ENCODE measurements around the gene AEN. TPM values are rescaled to one million over a fixed set of nuclear protein-coding genes. Genes with fewer than 3 reads are reported as not detected.

AEN gene
- total RNA-seq, 1 experiment from 2014 or later = 183 TPM

DNA sequence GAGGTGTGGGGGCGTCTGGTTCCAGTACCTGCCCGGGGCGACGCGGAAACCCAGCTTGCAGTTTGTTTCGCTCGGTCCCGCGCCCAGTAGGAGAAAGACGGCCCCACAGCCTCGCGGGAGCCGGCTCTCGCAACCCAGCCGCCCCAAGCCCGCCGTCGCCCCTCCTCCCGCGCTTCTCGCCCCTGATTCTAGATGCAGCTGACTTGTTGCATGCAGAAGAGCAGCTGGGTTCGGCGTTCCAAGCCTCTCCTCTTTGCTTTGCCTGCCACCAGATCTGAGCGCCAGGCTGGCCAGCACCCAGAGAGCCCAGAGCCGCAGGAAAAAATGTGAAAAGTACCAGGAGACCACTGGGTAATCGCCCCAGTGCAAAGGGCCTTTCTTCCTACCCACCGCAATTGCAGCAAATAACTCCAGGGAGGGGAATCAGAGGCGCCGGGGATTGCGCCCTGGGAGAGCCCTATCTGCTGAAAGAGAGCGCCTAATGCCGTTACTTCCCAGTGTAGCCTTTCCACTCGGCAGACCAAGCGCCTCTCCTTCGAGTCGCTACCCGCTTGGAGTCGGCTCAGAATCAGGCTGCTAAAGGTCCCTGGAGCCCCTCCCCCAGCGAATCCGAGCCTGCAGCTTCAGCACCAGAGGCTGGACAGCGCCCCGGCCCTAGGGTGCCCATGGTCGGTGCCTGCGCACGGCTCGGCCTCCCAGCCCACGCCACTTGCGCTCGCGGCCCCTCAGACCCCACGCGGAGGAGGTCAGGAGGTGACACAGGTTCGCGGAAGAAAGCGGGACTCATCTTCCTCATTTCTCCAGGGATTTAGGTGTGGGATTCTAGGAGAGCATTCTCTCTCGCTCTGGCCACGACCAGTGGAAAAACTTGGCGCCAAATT lies 15.7 kb upstream of the AEN start (continued):
- TF ChIP-seq CREM (CRISPR knock-in tag; IDR thresholded peaks at IDR 0.05) = peak; percentile 87
- peak; percentile 60; the same call in 1 of the 2 replicates for TF ChIP-seq ESRRA (CRISPR knock-in tag; IDR thresholded peaks at IDR 0.05; ENCODE audit: borderline replicate concordance)
- no peak for TF ChIP-seq NFATC4 (CRISPR knock-in tag; IDR thresholded peaks at IDR 0.05)
- no peak for TF ChIP-seq GABPB1 (CRISPR knock-in tag; IDR thresholded peaks at IDR 0.05)
- peak; percentile 91 for TF ChIP-seq ETV6 (CRISPR knock-in tag; IDR thresholded peaks at IDR 0.05)
- no peak for TF ChIP-seq GTF2I (CRISPR knock-in tag; conservative IDR thresholded peaks at IDR 0.05)
- no peak for TF ChIP-seq RORB (CRISPR knock-in tag; IDR thresholded peaks at IDR 0.05)
- TF ChIP-seq CBFB (CRISPR knock-in tag; IDR thresholded peaks at IDR 0.05; ENCODE audit: low read depth) = 0 out of 2 replicates have a peak, but pooled peaks have one; percentile 75
- TF ChIP-seq, protein P1, sequence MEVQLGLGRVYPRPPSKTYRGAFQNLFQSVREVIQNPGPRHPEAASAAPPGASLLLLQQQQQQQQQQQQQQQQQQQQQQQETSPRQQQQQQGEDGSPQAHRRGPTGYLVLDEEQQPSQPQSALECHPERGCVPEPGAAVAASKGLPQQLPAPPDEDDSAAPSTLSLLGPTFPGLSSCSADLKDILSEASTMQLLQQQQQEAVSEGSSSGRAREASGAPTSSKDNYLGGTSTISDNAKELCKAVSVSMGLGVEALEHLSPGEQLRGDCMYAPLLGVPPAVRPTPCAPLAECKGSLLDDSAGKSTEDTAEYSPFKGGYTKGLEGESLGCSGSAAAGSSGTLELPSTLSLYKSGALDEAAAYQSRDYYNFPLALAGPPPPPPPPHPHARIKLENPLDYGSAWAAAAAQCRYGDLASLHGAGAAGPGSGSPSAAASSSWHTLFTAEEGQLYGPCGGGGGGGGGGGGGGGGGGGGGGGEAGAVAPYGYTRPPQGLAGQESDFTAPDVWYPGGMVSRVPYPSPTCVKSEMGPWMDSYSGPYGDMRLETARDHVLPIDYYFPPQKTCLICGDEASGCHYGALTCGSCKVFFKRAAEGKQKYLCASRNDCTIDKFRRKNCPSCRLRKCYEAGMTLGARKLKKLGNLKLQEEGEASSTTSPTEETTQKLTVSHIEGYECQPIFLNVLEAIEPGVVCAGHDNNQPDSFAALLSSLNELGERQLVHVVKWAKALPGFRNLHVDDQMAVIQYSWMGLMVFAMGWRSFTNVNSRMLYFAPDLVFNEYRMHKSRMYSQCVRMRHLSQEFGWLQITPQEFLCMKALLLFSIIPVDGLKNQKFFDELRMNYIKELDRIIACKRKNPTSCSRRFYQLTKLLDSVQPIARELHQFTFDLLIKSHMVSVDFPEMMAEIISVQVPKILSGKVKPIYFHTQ (CRISPR knock-in tag; IDR thresholded peaks at IDR 0.05) = no peak
- TF ChIP-seq, protein P2, sequence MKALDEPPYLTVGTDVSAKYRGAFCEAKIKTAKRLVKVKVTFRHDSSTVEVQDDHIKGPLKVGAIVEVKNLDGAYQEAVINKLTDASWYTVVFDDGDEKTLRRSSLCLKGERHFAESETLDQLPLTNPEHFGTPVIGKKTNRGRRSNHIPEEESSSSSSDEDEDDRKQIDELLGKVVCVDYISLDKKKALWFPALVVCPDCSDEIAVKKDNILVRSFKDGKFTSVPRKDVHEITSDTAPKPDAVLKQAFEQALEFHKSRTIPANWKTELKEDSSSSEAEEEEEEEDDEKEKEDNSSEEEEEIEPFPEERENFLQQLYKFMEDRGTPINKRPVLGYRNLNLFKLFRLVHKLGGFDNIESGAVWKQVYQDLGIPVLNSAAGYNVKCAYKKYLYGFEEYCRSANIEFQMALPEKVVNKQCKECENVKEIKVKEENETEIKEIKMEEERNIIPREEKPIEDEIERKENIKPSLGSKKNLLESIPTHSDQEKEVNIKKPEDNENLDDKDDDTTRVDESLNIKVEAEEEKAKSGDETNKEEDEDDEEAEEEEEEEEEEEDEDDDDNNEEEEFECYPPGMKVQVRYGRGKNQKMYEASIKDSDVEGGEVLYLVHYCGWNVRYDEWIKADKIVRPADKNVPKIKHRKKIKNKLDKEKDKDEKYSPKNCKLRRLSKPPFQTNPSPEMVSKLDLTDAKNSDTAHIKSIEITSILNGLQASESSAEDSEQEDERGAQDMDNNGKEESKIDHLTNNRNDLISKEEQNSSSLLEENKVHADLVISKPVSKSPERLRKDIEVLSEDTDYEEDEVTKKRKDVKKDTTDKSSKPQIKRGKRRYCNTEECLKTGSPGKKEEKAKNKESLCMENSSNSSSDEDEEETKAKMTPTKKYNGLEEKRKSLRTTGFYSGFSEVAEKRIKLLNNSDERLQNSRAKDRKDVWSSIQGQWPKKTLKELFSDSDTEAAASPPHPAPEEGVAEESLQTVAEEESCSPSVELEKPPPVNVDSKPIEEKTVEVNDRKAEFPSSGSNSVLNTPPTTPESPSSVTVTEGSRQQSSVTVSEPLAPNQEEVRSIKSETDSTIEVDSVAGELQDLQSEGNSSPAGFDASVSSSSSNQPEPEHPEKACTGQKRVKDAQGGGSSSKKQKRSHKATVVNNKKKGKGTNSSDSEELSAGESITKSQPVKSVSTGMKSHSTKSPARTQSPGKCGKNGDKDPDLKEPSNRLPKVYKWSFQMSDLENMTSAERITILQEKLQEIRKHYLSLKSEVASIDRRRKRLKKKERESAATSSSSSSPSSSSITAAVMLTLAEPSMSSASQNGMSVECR (CRISPR knock-in tag; IDR thresholded peaks at IDR 0.05; ENCODE audit: borderline replicate concordance) = peak; percentile 99
- TF ChIP-seq, protein P3, sequence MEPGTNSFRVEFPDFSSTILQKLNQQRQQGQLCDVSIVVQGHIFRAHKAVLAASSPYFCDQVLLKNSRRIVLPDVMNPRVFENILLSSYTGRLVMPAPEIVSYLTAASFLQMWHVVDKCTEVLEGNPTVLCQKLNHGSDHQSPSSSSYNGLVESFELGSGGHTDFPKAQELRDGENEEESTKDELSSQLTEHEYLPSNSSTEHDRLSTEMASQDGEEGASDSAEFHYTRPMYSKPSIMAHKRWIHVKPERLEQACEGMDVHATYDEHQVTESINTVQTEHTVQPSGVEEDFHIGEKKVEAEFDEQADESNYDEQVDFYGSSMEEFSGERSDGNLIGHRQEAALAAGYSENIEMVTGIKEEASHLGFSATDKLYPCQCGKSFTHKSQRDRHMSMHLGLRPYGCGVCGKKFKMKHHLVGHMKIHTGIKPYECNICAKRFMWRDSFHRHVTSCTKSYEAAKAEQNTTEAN (CRISPR knock-in tag; IDR thresholded peaks at IDR 0.05) = peak; percentile 92
- peak; percentile 85; the same call in 1 of the 2 replicates for TF ChIP-seq NFE2L1 (CRISPR knock-in tag; IDR thresholded peaks at IDR 0.05)
- TF ChIP-seq HMGA2 (CRISPR knock-in tag; IDR thresholded peaks at IDR 0.05) = no peak
- peak; percentile 64; the same call in 1 of the 2 replicates for TF ChIP-seq SP1 (CRISPR knock-in tag; conservative IDR thresholded peaks at IDR 0.05)
- peak; percentile 50; the same call in 1 of the 2 replicates for TF ChIP-seq ZNF121 (CRISPR knock-in tag; IDR thresholded peaks at IDR 0.05)
- peak; percentile 81; the same call in 1 of the 2 replicates for TF ChIP-seq TEAD4 (CRISPR knock-in tag; IDR thresholded peaks at IDR 0.05)
- no peak; the same call in 1 of the 2 replicates for TF ChIP-seq TCF7 (CRISPR knock-in tag; IDR thresholded peaks at IDR 0.05; ENCODE audit: low read depth)
- TF ChIP-seq ZNF138 (CRISPR knock-in tag; conservative IDR thresholded peaks at IDR 0.05) = peak; percentile 79; the same call in 1 of the 2 replicates
- TF ChIP-seq, protein P4, sequence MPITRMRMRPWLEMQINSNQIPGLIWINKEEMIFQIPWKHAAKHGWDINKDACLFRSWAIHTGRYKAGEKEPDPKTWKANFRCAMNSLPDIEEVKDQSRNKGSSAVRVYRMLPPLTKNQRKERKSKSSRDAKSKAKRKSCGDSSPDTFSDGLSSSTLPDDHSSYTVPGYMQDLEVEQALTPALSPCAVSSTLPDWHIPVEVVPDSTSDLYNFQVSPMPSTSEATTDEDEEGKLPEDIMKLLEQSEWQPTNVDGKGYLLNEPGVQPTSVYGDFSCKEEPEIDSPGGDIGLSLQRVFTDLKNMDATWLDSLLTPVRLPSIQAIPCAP (CRISPR knock-in tag; IDR thresholded peaks at IDR 0.05) = peak; percentile 93
- no peak for TF ChIP-seq ZNF671 (CRISPR knock-in tag; IDR thresholded peaks at IDR 0.05)
- TF ChIP-seq, protein P5, sequence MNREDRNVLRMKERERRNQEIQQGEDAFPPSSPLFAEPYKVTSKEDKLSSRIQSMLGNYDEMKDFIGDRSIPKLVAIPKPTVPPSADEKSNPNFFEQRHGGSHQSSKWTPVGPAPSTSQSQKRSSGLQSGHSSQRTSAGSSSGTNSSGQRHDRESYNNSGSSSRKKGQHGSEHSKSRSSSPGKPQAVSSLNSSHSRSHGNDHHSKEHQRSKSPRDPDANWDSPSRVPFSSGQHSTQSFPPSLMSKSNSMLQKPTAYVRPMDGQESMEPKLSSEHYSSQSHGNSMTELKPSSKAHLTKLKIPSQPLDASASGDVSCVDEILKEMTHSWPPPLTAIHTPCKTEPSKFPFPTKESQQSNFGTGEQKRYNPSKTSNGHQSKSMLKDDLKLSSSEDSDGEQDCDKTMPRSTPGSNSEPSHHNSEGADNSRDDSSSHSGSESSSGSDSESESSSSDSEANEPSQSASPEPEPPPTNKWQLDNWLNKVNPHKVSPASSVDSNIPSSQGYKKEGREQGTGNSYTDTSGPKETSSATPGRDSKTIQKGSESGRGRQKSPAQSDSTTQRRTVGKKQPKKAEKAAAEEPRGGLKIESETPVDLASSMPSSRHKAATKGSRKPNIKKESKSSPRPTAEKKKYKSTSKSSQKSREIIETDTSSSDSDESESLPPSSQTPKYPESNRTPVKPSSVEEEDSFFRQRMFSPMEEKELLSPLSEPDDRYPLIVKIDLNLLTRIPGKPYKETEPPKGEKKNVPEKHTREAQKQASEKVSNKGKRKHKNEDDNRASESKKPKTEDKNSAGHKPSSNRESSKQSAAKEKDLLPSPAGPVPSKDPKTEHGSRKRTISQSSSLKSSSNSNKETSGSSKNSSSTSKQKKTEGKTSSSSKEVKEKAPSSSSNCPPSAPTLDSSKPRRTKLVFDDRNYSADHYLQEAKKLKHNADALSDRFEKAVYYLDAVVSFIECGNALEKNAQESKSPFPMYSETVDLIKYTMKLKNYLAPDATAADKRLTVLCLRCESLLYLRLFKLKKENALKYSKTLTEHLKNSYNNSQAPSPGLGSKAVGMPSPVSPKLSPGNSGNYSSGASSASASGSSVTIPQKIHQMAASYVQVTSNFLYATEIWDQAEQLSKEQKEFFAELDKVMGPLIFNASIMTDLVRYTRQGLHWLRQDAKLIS (CRISPR knock-in tag; IDR thresholded peaks at IDR 0.05; ENCODE audit: borderline replicate concordance) = no peak
- no peak for TF ChIP-seq ZNF416 (CRISPR knock-in tag; IDR thresholded peaks at IDR 0.05)
- TF ChIP-seq NR1H2 (CRISPR knock-in tag; IDR thresholded peaks at IDR 0.05) = 0 out of 2 replicates have a peak, but pooled peaks have one; percentile 27
- no peak for TF ChIP-seq MXD4 (CRISPR knock-in tag; IDR thresholded peaks at IDR 0.05; ENCODE audit: borderline replicate concordance)
- TF ChIP-seq KAT7 (CRISPR knock-in tag; IDR thresholded peaks at IDR 0.05; ENCODE audit: borderline replicate concordance) = peak; percentile 98
- TF ChIP-seq ZBTB21 (CRISPR knock-in tag; IDR thresholded peaks at IDR 0.05; ENCODE audit: borderline replicate concordance) = 0 out of 2 replicates have a peak, but pooled peaks have one; percentile 86
